LoVo (cell line): ENCODE data around the gene CDHR2.
"Not testable (repeated sequence)": the region's sequence is repeated elsewhere in the genome, so short reads cannot be mapped to it uniquely, and the experiment has no call there.

Source experiments
- DNase-seq: peaks from one replicate; pipeline ENCODE4 v3.0.0-alpha.2; 2016; ENCODE audit warnings: low spot score

CDHR2 gene

DNA sequence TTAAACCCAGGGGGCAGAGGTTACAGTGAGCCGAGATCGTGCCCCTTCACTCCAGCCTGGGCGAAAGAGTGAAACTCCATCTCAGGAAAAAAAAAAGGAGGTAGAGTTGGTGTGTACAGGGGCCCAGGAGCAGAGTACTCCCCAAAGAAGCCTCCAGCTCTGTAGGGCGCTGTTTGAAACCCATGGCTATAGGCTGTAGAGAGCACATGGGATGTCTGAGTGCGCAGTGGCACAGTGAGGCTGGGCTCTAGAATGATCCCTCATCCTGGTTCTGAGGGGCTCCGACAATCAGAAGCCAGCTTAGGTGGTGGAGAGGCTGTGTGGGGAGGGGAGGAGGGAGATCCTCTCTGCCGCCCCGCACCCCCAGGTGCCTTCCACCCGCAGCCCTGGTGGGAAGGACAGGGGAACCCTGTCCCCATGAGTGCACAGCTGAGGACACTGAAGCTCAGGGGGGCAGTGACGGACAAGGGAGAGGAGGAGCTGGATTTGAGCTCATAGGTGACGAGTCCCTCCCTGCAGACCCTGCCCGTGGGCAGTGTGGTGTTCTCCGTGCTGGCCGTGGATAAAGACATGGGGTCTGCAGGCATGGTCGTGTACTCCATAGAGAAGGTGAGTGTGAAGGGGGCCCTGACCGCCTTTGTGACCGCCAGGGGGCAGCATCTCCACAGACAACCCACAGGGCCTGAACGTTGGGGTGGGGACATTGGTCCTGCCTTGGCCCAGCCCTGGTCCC lies 24.6 kb downstream of the CDHR2 start:
- DNase-seq, result peak; percentile 54

DNA sequence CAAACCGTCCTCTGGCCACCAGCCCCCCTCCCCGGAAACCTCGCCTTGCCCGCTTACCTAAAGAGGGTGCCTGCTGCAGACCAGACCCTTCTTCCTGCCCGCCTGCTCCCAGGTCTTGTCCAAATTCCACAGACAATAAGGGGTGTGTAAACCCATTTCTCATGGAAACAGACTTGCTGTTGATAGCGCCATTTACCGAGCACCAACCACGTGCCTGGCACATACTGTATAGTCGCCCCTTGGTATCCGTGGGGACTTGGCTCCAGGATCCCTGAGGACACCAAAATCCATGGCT lies 25.1 kb downstream of the CDHR2 start:
- no peak for DNase-seq

- DNase-seq, result no peak
Observed at GRCh38 chr5:176575066-176575465, 25.9 kb downstream of the CDHR2 start.

DNA sequence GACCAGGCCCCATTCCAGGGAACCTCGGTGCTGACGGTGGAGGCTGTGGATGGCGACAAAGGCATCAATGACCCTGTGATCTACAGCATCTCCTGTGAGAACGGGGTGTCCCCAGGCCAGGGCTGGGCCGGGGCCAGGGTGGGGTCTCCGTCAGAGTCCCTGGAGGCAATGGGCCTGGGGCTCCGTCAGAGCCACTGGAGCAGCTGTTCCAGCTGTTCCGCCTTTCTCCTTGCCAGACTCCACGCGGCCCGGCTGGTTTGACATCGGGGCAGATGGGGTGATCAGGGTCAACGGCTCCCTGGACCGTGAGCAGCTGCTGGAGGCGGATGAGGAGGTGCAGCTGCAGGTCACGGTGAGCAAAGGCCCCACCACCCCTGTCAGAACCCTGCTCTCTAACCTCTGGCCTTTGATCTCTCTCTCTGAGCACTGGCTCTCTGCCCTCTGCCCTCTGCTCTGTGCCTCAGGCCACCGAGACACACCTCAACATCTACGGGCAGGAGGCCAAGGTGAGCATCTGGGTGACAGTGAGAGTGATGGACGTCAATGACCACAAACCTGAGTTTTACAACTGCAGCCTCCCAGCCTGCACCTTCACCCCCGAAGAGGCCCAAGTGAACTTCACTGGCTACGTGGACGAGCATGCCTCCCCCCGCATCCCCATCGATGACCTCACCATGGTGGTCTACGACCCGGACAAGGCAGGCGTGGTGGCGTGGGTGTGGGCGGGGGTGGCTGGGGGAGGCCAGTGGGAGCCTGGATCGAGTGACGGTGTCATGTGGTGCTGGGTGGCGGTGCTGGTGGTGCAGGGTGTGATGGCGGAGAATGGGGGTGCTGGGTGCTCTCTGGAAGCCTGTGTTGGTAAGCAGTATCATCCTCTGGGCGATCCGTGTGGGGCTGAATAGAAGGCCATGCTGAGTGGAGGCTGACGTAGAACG lies 26.6 kb downstream of the CDHR2 start:
- no peak for DNase-seq

GRCh38 chr5:176577312-176578176 lies 28.4 kb downstream of the CDHR2 start:
- no peak for DNase-seq

GRCh38 chr5:176578391-176578808 lies 29.3 kb downstream of the CDHR2 start:
- DNase-seq, result peak; percentile 77

DNA sequence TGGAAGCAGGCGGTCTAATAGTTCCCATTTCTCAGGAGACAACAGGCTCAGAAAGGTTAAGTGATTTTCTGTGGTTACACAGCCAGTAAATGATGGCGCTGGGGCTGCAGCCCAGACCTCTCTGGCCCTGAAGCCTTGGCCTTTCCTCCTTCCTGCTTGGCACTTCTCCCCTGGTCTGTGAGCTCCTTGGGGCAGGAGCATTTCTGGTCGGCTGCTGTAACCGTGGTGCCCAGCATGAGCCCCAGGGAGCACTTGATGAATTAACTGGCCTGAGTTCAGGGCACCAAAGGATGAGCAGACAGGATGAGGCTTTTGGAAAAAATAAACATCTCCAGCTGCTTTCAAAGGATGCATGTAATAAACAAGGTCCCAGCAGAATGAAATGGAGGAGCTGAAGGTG lies 30.2 kb downstream of the CDHR2 start:
- DNase-seq, result no peak

DNA sequence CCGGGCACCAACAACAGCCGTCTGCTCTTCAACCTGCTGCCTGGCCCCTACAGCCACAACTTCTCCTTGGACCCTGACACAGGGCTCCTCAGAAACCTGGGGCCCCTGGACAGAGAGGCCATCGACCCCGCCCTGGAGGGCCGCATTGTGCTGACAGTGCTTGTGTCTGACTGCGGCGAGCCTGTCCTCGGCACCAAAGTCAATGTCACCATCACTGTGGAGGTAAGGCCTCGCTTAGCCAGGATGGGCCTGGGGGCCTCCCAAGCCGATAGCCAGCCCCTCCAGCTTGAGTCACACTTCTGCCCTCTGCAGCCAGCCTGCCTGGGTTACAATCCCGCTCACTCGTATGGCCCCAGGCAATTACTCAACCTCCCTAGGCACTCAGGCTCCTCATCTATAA lies 32.2 kb downstream of the CDHR2 start:
- no peak for DNase-seq

DNA sequence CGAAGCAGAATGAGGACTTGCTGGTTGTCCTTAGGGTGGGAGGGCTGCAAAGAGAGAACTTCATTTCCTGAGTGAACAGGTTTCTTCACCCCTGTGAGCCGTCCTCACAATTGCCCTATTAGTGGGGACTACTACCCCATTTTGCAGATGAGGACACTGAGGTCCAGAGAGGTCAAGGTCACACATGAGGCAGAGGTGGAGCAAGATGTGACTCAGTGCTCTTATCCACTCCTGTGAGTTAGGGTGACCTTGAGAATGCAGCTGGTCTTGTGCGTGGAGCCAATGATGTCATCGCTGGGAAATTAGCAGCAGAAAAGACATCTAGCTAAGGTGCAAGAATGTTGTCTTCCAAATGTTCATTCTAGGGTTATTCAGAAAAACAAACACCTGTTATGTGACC lies 33.9 kb downstream of the CDHR2 start:
- DNase-seq, result no peak

GRCh38 chr5:176587398-176587797 lies 38.3 kb downstream of the CDHR2 start:
- no peak for DNase-seq

- DNase-seq, result no peak
Observed at GRCh38 chr5:176588297-176588696, 39.2 kb downstream of the CDHR2 start.

DNA sequence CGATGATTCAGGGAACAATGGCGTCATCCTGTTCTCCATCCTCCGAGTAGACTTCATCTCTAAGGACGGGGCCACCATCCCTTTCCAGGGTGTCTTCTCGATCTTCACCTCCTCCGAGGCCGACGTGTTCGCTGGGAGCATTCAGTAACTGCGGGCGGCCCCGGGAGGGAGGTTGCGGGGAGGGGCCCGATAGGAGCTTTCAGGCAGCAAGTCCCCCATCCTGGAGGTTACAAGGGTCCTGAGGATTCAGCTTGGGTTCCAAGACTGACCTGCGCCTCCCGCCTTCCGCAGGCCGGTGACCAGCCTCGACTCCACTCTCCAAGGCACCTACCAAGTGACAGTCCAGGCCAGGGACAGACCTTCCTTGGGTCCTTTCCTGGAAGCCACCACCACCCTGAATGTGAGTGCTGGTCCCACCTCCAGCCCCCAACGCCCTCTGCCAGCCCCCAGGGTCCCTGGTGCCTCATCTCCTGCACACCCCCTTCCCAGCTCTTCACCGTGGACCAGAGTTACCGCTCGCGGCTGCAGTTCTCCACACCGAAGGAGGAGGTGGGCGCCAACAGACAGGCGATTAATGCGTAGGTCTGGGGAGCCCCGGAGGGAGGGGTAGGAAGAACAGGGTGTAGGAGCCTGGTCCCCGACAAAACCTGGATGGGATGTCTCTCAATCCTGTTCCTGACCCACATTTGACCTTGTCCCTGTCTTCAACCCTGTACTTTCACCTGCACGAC lies 40.1 kb downstream of the CDHR2 start:
- no peak for DNase-seq

GRCh38 chr5:176590035-176590717 lies 41.0 kb downstream of the CDHR2 start:
- DNase-seq, result no peak

DNA sequence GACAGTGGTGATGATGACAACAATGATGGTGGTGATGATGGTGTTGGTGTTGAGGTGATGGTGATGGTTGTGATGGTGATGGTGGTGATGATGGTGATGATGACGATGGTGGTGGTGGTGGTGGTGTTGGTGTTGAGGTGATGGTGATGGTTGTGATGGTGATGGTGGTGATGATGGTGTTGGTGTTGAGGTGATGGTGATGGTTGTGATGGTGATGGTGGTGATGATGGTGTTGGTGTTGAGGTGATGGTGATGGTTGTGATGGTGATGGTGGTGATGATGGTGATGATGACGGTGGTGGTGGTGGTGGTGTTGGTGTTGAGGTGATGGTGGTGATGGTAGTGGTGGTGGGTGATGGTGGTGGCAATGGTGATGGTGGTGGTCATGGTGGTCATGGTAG lies 42.5 kb downstream of the CDHR2 start:
- DNase-seq, result not testable (repeated sequence)

- no peak for DNase-seq
Observed at GRCh38 chr5:176592573-176592972, 43.4 kb downstream of the CDHR2 start.

DNA sequence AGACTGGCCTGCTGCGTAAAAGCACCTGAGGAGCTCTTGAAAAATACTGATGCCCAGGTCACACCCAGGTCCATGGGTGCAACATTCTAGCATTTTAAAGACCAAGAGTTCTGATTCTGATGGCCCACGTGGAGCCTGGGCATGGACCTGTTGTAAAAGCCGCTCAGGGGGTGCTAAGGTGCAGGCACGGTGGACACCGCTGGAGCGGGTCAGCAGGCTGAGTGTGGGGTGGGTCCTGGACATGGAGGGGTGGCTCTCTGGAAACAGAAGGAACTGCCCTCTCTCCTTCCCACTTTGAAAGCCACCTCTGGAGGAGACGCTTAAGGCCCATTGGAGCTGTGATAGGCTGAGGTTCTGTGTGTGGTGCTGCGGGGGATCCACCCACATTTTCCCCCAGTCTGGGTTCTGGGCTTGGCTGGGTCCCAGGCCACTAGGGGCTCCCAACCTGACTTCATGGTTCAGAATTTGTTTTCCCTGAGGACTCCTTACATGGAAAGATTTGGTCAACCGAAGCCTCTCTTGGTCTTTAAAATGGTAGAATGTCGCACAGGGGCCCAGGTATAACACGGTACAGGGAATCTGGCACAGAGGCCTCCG lies 44.2 kb downstream of the CDHR2 start:
- DNase-seq, result no peak

- DNase-seq, result no peak
Observed at GRCh38 chr5:176594554-176594953, 45.4 kb downstream of the CDHR2 start.

GRCh38 chr5:176595386-176595943 lies 46.3 kb downstream of the CDHR2 start:
- no peak for DNase-seq

- DNase-seq, result no peak
Observed at GRCh38 chr5:176596069-176596644, 47.0 kb downstream of the CDHR2 start.
